Measurements from ENCODE around the gene DUS4L.

DUS4L gene

DNA sequence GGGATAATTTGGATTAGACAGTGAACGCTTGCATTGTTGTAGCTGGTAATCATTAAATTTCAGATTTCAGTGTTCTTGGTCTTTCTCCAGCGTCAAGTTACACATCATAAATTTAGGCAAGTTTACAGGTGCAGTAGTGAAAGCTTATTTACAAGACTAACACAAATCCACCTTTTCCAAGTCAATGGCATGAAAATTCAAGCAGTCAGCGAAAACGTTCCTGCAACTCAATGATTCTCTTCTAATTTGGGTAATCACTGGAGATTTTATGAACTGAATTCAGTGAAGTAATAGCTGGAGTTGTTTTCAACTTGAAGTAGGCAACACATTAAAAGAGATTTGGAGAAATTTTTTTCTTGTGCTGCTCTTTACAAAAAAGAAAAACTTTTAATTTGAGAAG is 34.2 kb downstream of the DUS4L start:
- H3K4me3 ChIP-seq (ENCODE audit: low read depth, low read length): no peak overlapping the region
- DNase-seq (ENCODE audit: low read depth): no peak
- in situ Hi-C loops (cut with HindIII; ENCODE audit: low sequenced_read_pairs): no loop called here
- no peak for TF ChIP-seq CTCF (IDR thresholded peaks at IDR 0.05; ENCODE audit: low read depth, low read length, missing control alignments)

- in situ Hi-C loops (cut with HindIII; ENCODE audit: low sequenced_read_pairs): no loop called here
- DNase-seq (ENCODE audit: low read depth): no peak
- TF ChIP-seq CTCF (IDR thresholded peaks at IDR 0.05; ENCODE audit: low read depth, low read length, missing control alignments): no peak
- H3K4me3 ChIP-seq (ENCODE audit: low read depth, low read length): no peak overlapping the region
Observed at GRCh38 chr7:107599262-107599661, 35.5 kb downstream of the DUS4L start.

DNA sequence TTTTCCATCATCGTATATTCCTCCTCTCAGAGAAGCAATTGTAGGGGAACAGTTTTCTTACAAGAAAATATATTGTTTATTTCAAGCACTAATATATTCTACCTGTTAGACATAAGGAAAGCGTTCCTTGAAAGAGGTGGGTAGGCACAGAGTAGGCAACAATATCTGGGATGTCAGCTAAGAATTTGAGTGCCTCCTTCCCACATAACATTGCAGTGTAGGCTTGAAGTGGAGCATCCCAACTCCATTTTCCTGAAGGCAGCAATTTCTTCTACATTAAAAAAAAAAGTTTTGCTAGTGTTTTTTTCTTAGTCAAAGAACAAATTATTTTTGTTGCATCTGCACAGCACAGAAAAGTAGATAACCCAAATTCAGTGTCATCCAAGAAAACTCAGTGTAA is 37.0 kb downstream of the DUS4L start:
- TF ChIP-seq CTCF (IDR thresholded peaks at IDR 0.05; ENCODE audit: low read depth, low read length, missing control alignments): no peak
- DNase-seq (ENCODE audit: low read depth): no peak
- no peak overlapping the region for H3K4me3 ChIP-seq (ENCODE audit: low read depth, low read length)
- in situ Hi-C loops (cut with HindIII; ENCODE audit: low sequenced_read_pairs): no loop called here

DNA sequence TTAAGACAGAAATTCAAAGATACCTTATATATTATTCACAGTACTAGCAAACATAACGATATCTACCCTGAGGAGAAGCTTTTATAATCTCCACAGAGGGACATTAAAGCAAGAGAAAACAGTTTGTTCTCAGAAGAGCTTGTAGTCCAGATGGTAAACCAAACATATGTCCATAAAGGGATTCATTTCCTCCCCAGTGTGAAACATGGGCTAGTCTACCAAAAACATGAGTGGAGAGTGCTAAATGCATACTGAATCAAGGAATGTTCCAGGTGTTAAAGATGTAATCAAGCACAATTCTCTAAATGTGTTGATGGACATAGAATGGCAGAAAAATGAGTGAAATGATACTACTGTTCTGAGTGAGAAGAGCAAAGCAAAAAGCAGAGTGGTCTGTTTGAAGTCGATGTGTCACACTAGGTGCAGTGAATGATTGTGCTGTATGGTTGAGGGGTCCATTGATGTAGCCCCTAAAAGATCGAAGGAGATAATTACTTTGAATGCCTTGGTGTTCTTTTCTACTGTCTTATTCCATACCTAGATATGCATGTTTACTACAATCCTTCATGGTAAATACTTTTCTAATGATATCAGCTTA is 41.5 kb downstream of the DUS4L start:
- no peak for TF ChIP-seq CTCF (IDR thresholded peaks at IDR 0.05; ENCODE audit: low read depth, low read length, missing control alignments)
- in situ Hi-C loops (cut with HindIII; ENCODE audit: low sequenced_read_pairs): no loop called here
- DNase-seq (ENCODE audit: low read depth): no peak
- no peak overlapping the region for H3K4me3 ChIP-seq (ENCODE audit: low read depth, low read length)

DNA sequence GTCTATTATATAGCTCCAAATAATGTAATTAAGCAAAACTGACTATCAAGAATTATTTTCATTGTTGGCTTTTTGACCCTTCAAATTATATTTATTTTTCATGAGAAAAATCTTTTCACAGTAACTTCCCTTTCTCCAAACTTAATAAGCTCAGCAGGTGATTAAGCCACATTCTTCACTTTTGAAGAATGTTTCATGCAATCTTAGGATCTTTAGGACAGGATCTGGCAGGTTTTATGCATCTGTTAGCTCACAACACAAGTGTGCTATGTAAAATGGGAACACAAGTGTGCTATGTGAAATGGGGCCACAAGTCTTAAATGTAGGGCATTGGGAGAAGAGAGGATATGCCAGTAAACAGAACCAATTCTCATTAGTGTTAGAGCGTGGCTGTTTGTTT is 42.5 kb downstream of the DUS4L start:
- TF ChIP-seq CTCF (IDR thresholded peaks at IDR 0.05; ENCODE audit: low read depth, low read length, missing control alignments): no peak
- in situ Hi-C loops (cut with HindIII; ENCODE audit: low sequenced_read_pairs): no loop called here
- no peak overlapping the region for H3K4me3 ChIP-seq (ENCODE audit: low read depth, low read length)
- no peak for DNase-seq (ENCODE audit: low read depth)

GRCh38 chr7:107609811-107610261 is 46.1 kb downstream of the DUS4L start:
- TF ChIP-seq CTCF (IDR thresholded peaks at IDR 0.05; ENCODE audit: low read depth, low read length, missing control alignments): no peak
- in situ Hi-C loops (cut with HindIII; ENCODE audit: low sequenced_read_pairs): no loop called here
- no peak for DNase-seq (ENCODE audit: low read depth)
- no peak overlapping the region for H3K4me3 ChIP-seq (ENCODE audit: low read depth, low read length)

Measured in astrocyte of the cerebellum (primary cell).